IMR-90 (cell line): Measurements from ENCODE around the gene RASGEF1C. TPM values are rescaled to one million over a fixed set of nuclear protein-coding genes. Genes with fewer than 3 reads are reported as not detected.

Source experiments
- ATAC-seq: fragments of 200-7000 bp; cut with Tn5 transposase; 2 replicates; pipeline ENCODE4 v1.9.1; 2020; ENCODE audit warnings: low read depth, mild to moderate bottlenecking, moderate library complexity
- BruUV-seq: library from RNA; stranded (reverse); fragments of 400-500 nt; replicated peaks from 2 replicates; lab custom pipeline; 2021; lab: Mats Ljungman, UMichigan
- CTCF ChIA-PET: fragments of 300-600 bp; formaldehyde crosslinking; extraction: SDS; loops from one replicate; lab custom pipeline; 2021; ENCODE audit warnings: antibody characterized with exemption; lab: Yijun Ruan, JAX
- POLR2A ChIA-PET: fragments of 300-600 bp; sonication (Branson Sonifier 250); formaldehyde crosslinking; loops from one replicate; lab custom pipeline; 2022; ENCODE audit warnings: antibody characterized with exemption; ENCODE audit not compliant: unreplicated experiment; lab: Charles Lee
- DNase-seq: peaks from one replicate; pipeline ENCODE4 v3.0.0; 2013
- H2AFZ ChIP-seq: replicated peaks from 2 replicates; pipeline ENCODE3; 2013; ENCODE audit warnings: low read length, mild to moderate bottlenecking; ENCODE audit not compliant: poor library complexity
- H2AK5ac ChIP-seq: 2 replicates; pipeline ENCODE4 v1.6.1; 2013; ENCODE audit warnings: low read depth, low read length, inconsistent platforms
- H2AK9ac ChIP-seq: replicated peaks from 2 replicates; pipeline ENCODE3; 2013; ENCODE audit warnings: mild to moderate bottlenecking, low read depth, low read length, moderate library complexity; ENCODE audit not compliant: poor library complexity
- H2BK120ac ChIP-seq: 2 replicates; pipeline ENCODE4 v1.6.1; 2013; ENCODE audit warnings: low read depth, low read length, inconsistent platforms
- H2BK15ac ChIP-seq: 3 replicates; pipeline ENCODE4 v1.6.1; 2013; ENCODE audit warnings: low read depth, low read length, inconsistent platforms
- H2BK20ac ChIP-seq: 2 replicates; pipeline ENCODE4 v1.6.1; 2013; ENCODE audit warnings: low read depth, mild to moderate bottlenecking, inconsistent platforms, low read length, moderate library complexity
- H2BK5ac ChIP-seq: 2 replicates; pipeline ENCODE4 v1.6.1; 2013; ENCODE audit warnings: mild to moderate bottlenecking, low read depth, low read length, inconsistent platforms; ENCODE audit not compliant: poor library complexity, severe bottlenecking
- H3K14ac ChIP-seq: replicated peaks from 2 replicates; pipeline ENCODE4 v1.6.1; 2013; ENCODE audit warnings: low read depth, low read length, inconsistent platforms
- H3K18ac ChIP-seq: 2 replicates; pipeline ENCODE4 v1.6.1; 2013; ENCODE audit warnings: low read depth, low read length, control low read depth
- H3K23ac ChIP-seq: 2 replicates; pipeline ENCODE4 v1.6.1; 2013; ENCODE audit warnings: low read depth, low read length, inconsistent platforms
- H3K27ac ChIP-seq: 2 replicates; pipeline ENCODE4 v1.5.1; 2013; ENCODE audit warnings: mild to moderate bottlenecking, control low read depth, low read length; ENCODE audit not compliant: insufficient read depth
- H3K27me3 ChIP-seq: 2 replicates; pipeline ENCODE4 v1.6.1; 2013; ENCODE audit warnings: low read length; ENCODE audit not compliant: control insufficient read depth, insufficient read depth
- H3K36me3 ChIP-seq: 2 replicates; pipeline ENCODE4 v1.6.1; 2013; ENCODE audit warnings: low read length, mixed read lengths; ENCODE audit not compliant: control insufficient read depth, insufficient read depth
- H3K4ac ChIP-seq: 2 replicates; pipeline ENCODE4 v1.6.1; 2013; ENCODE audit warnings: low read depth, low read length, inconsistent platforms
- H3K4me1 ChIP-seq: 2 replicates; pipeline ENCODE4 v1.6.1; 2013; ENCODE audit warnings: low read length, mixed read lengths; ENCODE audit not compliant: control insufficient read depth, insufficient read depth
- H3K4me2 ChIP-seq: 2 replicates; pipeline ENCODE4 v1.6.1; 2013; ENCODE audit warnings: low read depth, mild to moderate bottlenecking, control low read depth, low read length, moderate library complexity
- H3K4me3 ChIP-seq: 2 replicates; pipeline ENCODE4 v1.5.1; 2013; ENCODE audit warnings: low read depth, mild to moderate bottlenecking, control low read depth, low read length, moderate library complexity; ENCODE audit not compliant: insufficient read depth
- H3K56ac ChIP-seq: 2 replicates; pipeline ENCODE4 v1.6.1; 2013; ENCODE audit warnings: low read length, inconsistent platforms; ENCODE audit not compliant: insufficient read depth; ENCODE audit errors: extremely low read depth
- H3K79me1 ChIP-seq, 2 experiments: 2 replicates each; pipeline ENCODE4 v1.6.1; 2013; ENCODE audit warnings: low read length in 2 of 2, inconsistent platforms in 1 of 2, low read depth in 1 of 2
- H3K9ac ChIP-seq: 2 replicates; pipeline ENCODE4 v1.6.1; 2013; ENCODE audit warnings: low read depth, low read length, control low read depth
- H3K9me1 ChIP-seq: 2 replicates; pipeline ENCODE4 v1.6.1; 2013; ENCODE audit warnings: low read length, inconsistent platforms; ENCODE audit not compliant: insufficient read depth
- H3K9me3 ChIP-seq: 2 replicates; pipeline ENCODE4 v1.6.1; 2013; ENCODE audit warnings: low read length; ENCODE audit not compliant: control insufficient read depth, insufficient read depth
- H4K20me1 ChIP-seq: 2 replicates; pipeline ENCODE4 v1.6.1; 2013; ENCODE audit warnings: low read length, inconsistent platforms; ENCODE audit not compliant: insufficient read depth
- H4K5ac ChIP-seq: 2 replicates; pipeline ENCODE4 v1.6.1; 2013; ENCODE audit warnings: mild to moderate bottlenecking, low read depth, low read length, control low read depth
- H4K8ac ChIP-seq, 2 experiments: 2 replicates each; pipeline ENCODE4 v1.6.1; 2013; ENCODE audit warnings: low read depth in 2 of 2, low read length in 2 of 2, control low read depth in 1 of 2, inconsistent platforms in 1 of 2
- H4K91ac ChIP-seq: 2 replicates; pipeline ENCODE4 v1.6.1; 2013; ENCODE audit warnings: low read depth, low read length, inconsistent platforms; ENCODE audit not compliant: insufficient read depth
- FOS ChIP-seq: fragments of 150-350 bp; IDR thresholded peaks from 2 replicates; pipeline ENCODE4 v1.6.1; 2016; ENCODE audit warnings: low read depth, low read length
- RFX5 ChIP-seq: IDR thresholded peaks from 2 replicates; pipeline ENCODE4 v1.8.0; 2012; ENCODE audit warnings: low read depth, mild to moderate bottlenecking, low read length, moderate library complexity
- WGBS, 2 experiments: methylation state at CpG; one replicate each; pipeline versions ENCODE4 v1.1.5 to v1.1.7; 2013; ENCODE audit warnings: missing lambda C conversion rate in 2 of 2; ENCODE audit not compliant: insufficient read length in 1 of 2; ENCODE audit errors: extremely low coverage in 2 of 2; 5-methylcytosine and 5-hydroxymethylcytosine counted together
- dilution Hi-C: fragments of 300-500 bp; cut with HindIII; formaldehyde crosslinking; loops from one replicate; pipeline ENCODE4 v1.14.3; 2018; ENCODE audit warnings: low sequenced_read_pairs; ENCODE audit not compliant: unreplicated experiment
- in situ Hi-C: fragments of 300-500 bp; cut with MboI; formaldehyde crosslinking; loops from 3 replicates; pipeline ENCODE4 v1.14.3; 2019; ENCODE audit warnings: low sequenced_read_pairs, inconsistent platforms, mixed read lengths
- intact Hi-C: fragments of 100-400 bp; cut with micrococcal nuclease; formaldehyde crosslinking; loops from 2 replicates; pipeline ENCODE4 v1.10.0; 2022
- polyA plus RNA-seq, 3 experiments: library from polyadenylated mRNA; depleted of rRNA; stranded (reverse); fragments of >200 nt; gene quantifications; 2 replicates each; pipeline ENCODE4 v1.2.3, GENCODE V29; 2012; ENCODE audit warnings: low replicate concordance in 1 of 3
- total RNA-seq: library from RNA; depleted of rRNA; stranded (reverse); fragments of >200 nt; gene quantifications from 2 replicates; pipeline ENCODE4 v1.2.3, GENCODE V29; 2012

RASGEF1C gene
- total and polyA plus RNA-seq, 2 of the 4 experiments (the other 2 are of a cell fraction) = not detected

DNA sequence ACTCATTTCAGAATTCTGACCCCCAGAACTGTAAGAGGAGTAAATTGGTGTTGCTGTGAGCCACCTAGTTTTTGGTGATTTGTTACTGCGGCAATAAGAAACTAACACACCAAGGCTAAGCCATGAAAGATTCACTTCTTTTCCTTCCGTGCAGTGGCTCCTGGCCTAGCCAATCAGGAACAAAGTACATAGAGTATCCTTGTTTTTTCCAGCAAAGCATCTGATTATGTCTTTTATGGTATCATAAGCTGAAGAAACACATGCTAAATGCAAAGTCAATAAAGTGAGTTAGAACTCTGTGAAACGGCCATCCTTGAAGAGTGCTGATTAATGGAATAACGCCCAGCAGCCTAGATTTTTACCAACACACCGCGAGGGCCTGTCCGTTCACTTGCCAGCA, 148.8 kb downstream of the RASGEF1C start:
- CTCF ChIA-PET = no interaction called here
- Histone ChIP-seq H3K4ac (no peak overlapping the region), H2BK20ac (no peak overlapping the region), H3K4me2 (no peak overlapping the region), H4K5ac (no peak overlapping the region), H3K14ac (no peak overlapping the region), H2AK9ac (no peak overlapping the region), H2AK5ac (no peak overlapping the region), H4K91ac (no peak overlapping the region), H3K4me1 (peaks cover 2% of the 10 kb centered on the region), H2BK5ac (no peak overlapping the region), H2BK120ac (no peak overlapping the region), H3K9ac (no peak overlapping the region), H2BK15ac (no peak overlapping the region), H3K56ac (no peak overlapping the region), H3K79me1 (peaks cover 17 to 43% of the 10 kb centered on the region in 2 experiments), H3K9me3 (no peaks in the 10 kb centered on the region; the same call in 1 of the 2 replicates), H3K27ac (no peak overlapping the region), H3K23ac (no peak overlapping the region), H4K20me1 (peaks cover 6% of the 10 kb centered on the region; the same call in 1 of the 2 replicates), H3K18ac (no peak overlapping the region), H3K4me3 (no peak overlapping the region), H3K9me1 (no peaks in the 10 kb centered on the region), H3K27me3 (no peaks in the 10 kb centered on the region), H4K8ac (no peak overlapping the region), H3K36me3 (no peaks in the 10 kb centered on the region), H2AFZ (no peak overlapping the region)
- ATAC-seq (no peak), DNase-seq (no peak)
- POLR2A ChIA-PET = no interaction called here
- no peak for TF ChIP-seq FOS
- no peak for TF ChIP-seq RFX5
- dilution Hi-C loops (no loop called here), in situ Hi-C loops (no loop called here), intact Hi-C loops (no loop called here)
- no TSS peak for BruUV-seq
- WGBS, 2 experiments = no CpG with 5 or more reads among the region's 7 CpGs
